ENCODE results near the gene SERPINF2. TPM values are rescaled to one million over a fixed set of nuclear protein-coding genes. Genes with fewer than 3 reads are reported as not detected.

The SERPINF2 gene
- total RNA-seq (under 0.01 and 0.17 TPM in 2 replicates), polyA plus RNA-seq (0.06 and 0.09 TPM in 2 replicates), polyA minus RNA-seq (ENCODE audit: low replicate concordance) (0.59 TPM in 1 of 2 replicates, not detected in the other)
- 0.10 TPM in 1 of 2 replicates, not detected in the other for polyA plus RNA-seq (2012)

DNA sequence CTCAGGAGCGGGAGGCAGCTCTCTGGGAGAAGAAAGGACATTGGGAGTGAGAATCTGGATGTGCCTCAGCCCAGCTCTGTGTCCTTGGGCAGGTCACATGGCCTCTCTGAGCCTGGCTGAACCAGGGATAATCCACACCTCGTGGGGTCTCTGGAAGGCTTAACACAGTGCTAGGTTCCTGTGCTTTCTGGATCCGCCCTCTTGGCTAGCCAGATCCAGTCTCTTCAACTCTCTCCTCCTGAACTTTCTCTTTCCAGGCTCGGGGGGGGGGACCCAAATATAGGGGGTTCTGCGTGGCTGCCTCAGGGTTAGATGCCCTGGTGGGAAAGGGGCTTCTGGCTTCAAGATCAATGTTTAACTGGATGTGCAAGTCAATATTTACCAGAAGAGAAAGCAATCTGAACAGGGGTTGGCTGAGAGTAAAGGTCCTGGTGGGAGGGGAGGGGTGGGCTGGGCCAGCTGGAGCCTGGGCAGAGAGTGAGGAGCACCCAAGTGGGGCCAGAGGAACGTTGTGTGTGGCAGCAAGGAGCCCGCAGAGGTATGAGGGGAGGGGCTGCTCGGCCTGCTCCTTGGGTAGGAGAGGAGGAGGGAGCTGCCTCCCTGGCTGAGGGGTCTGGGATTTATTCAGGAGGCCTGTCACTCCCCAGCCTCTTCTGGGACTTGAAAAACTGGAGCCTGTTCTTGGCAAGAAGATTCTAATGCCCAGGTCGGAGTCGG is at the start of gene SERPINF2:
Gene SERPINF2, plus strand, starts transcription at position 501 of the 717 bp plus-strand sequence. CDS start 2,125 bp downstream, outside the sequence.
- Histone ChIP-seq H3K27me3 (ENCODE audit: control insufficient read depth, insufficient read depth, low read length) (no peaks in the 10 kb centered on the region), H4K20me1 (ENCODE audit: control insufficient read depth, extremely low read depth, insufficient read depth, low read length) (no peaks in the 10 kb centered on the region), H3K9me3 (ENCODE audit: control insufficient read depth, insufficient read depth, low read depth, low read length) (no peaks in the 10 kb centered on the region), H3K4me3 (replicated peaks in 1 of 4; ENCODE audit: control extremely low read depth in 1 of 4, insufficient read depth in 1 of 4, low read depth in 3 of 4, low read length in 4 of 4) (no peak within 1 kb of the TSS), H2AFZ (ENCODE audit: low read length) (no peak within 1 kb of the TSS), H3K27ac (ENCODE audit: insufficient read depth, low read length) (no peak within 1 kb of the TSS), H3K36me3 (ENCODE audit: control insufficient read depth, insufficient read depth, low read length) (no peaks in the 10 kb centered on the region), H3K4me1 (ENCODE audit: control insufficient read depth, extremely low read depth, insufficient read depth, low read length) (no peaks in the 10 kb centered on the region), H3K9ac (ENCODE audit: insufficient read depth, low read length) (no peak within 1 kb of the TSS), H3K79me2 (ENCODE audit: control insufficient read depth, insufficient read depth, low read length) (no peaks in the 10 kb centered on the region), H3K4me2 (ENCODE audit: extremely low read depth, insufficient read depth, low read length) (no peak within 1 kb of the TSS)
- no peak for TF ChIP-seq EZH2 (IDR thresholded peaks at IDR 0.05; ENCODE audit: low read length, missing control alignments)
- TF ChIP-seq, protein P1, sequence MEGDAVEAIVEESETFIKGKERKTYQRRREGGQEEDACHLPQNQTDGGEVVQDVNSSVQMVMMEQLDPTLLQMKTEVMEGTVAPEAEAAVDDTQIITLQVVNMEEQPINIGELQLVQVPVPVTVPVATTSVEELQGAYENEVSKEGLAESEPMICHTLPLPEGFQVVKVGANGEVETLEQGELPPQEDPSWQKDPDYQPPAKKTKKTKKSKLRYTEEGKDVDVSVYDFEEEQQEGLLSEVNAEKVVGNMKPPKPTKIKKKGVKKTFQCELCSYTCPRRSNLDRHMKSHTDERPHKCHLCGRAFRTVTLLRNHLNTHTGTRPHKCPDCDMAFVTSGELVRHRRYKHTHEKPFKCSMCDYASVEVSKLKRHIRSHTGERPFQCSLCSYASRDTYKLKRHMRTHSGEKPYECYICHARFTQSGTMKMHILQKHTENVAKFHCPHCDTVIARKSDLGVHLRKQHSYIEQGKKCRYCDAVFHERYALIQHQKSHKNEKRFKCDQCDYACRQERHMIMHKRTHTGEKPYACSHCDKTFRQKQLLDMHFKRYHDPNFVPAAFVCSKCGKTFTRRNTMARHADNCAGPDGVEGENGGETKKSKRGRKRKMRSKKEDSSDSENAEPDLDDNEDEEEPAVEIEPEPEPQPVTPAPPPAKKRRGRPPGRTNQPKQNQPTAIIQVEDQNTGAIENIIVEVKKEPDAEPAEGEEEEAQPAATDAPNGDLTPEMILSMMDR (conservative IDR thresholded peaks at IDR 0.05 in 1 of 2, IDR thresholded peaks at IDR 0.05 in 1 of 2; ENCODE audit: low read depth in 1 of 2, low read length in 2 of 2), result no peak
- no peak for DNase-seq (ENCODE audit: low read depth in 2 of 2)

- no peaks in the 10 kb centered on the region for H3K79me2 ChIP-seq (ENCODE audit: control insufficient read depth, insufficient read depth, low read length)
- H4K20me1 ChIP-seq (ENCODE audit: control insufficient read depth, extremely low read depth, insufficient read depth, low read length), result no peaks in the 10 kb centered on the region
- no peaks in the 10 kb centered on the region for H3K27me3 ChIP-seq (ENCODE audit: control insufficient read depth, insufficient read depth, low read length)
- no peaks in the 10 kb centered on the region for H3K4me1 ChIP-seq (ENCODE audit: control insufficient read depth, extremely low read depth, insufficient read depth, low read length)
- H3K4me3 ChIP-seq (replicated peaks in 1 of 4; ENCODE audit: control extremely low read depth in 1 of 4, insufficient read depth in 1 of 4, low read depth in 3 of 4, low read length in 4 of 4), result no peak overlapping the region
- DNase-seq (ENCODE audit: low read depth in 2 of 2), result peak in 1 of 2 donors; percentile 40
- H3K9me3 ChIP-seq (ENCODE audit: control insufficient read depth, insufficient read depth, low read depth, low read length), result no peaks in the 10 kb centered on the region
- H3K27ac ChIP-seq (ENCODE audit: insufficient read depth, low read length), result no peak overlapping the region
- H2AFZ ChIP-seq (ENCODE audit: low read length), result no peak overlapping the region
- no peaks in the 10 kb centered on the region for H3K36me3 ChIP-seq (ENCODE audit: control insufficient read depth, insufficient read depth, low read length)
- TF ChIP-seq EZH2 (IDR thresholded peaks at IDR 0.05; ENCODE audit: low read length, missing control alignments), result no peak
- TF ChIP-seq, protein P1 (conservative IDR thresholded peaks at IDR 0.05 in 1 of 2, IDR thresholded peaks at IDR 0.05 in 1 of 2; ENCODE audit: low read depth in 1 of 2, low read length in 2 of 2), result no peak
- no peak overlapping the region for H3K4me2 ChIP-seq (ENCODE audit: extremely low read depth, insufficient read depth, low read length)
- no peak overlapping the region for H3K9ac ChIP-seq (ENCODE audit: insufficient read depth, low read length)
Measured at GRCh38 chr17:1693339-1693738, 49.3 kb upstream of the SERPINF2 start.

DNA sequence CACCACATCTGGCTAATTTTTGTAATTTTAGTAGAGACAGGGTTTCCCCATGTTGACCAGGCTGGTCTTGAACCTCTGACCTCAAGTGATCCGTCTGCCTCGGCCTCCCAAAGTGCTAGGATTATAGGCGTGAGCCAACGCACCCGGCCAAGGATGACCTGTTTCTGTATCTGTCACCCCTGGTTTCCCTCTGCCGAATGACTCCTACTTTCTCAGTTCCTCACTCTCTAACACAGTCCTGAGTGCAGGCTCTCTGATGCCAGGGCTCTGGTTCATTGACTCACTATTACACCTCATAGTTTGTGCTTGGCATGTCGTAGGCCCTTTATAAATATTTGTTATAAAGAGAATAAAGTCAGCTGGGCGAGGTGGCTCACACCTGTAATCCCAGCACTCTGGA is 47.3 kb upstream of the SERPINF2 start:
- Histone ChIP-seq H3K9ac (ENCODE audit: insufficient read depth, low read length) (no peak overlapping the region), H3K27ac (ENCODE audit: insufficient read depth, low read length) (no peak overlapping the region), H3K9me3 (ENCODE audit: control insufficient read depth, insufficient read depth, low read depth, low read length) (no peaks in the 10 kb centered on the region), H2AFZ (ENCODE audit: low read length) (no peak overlapping the region), H3K27me3 (ENCODE audit: control insufficient read depth, insufficient read depth, low read length) (no peaks in the 10 kb centered on the region), H3K4me1 (ENCODE audit: control insufficient read depth, extremely low read depth, insufficient read depth, low read length) (no peaks in the 10 kb centered on the region), H4K20me1 (ENCODE audit: control insufficient read depth, extremely low read depth, insufficient read depth, low read length) (no peaks in the 10 kb centered on the region), H3K4me3 (replicated peaks in 1 of 4; ENCODE audit: control extremely low read depth in 1 of 4, insufficient read depth in 1 of 4, low read depth in 3 of 4, low read length in 4 of 4) (no peak overlapping the region), H3K4me2 (ENCODE audit: extremely low read depth, insufficient read depth, low read length) (no peak overlapping the region), H3K79me2 (ENCODE audit: control insufficient read depth, insufficient read depth, low read length) (no peaks in the 10 kb centered on the region), H3K36me3 (ENCODE audit: control insufficient read depth, insufficient read depth, low read length) (no peaks in the 10 kb centered on the region)
- DNase-seq (ENCODE audit: low read depth in 2 of 2), result no peak
- TF ChIP-seq, protein P1 (conservative IDR thresholded peaks at IDR 0.05 in 1 of 2, IDR thresholded peaks at IDR 0.05 in 1 of 2; ENCODE audit: low read depth in 1 of 2, low read length in 2 of 2), result no peak
- TF ChIP-seq EZH2 (IDR thresholded peaks at IDR 0.05; ENCODE audit: low read length, missing control alignments), result no peak

All from fibroblast of lung (primary cell).